ENCODE results near the gene MYG1. TPM values are rescaled to one million over a fixed set of nuclear protein-coding genes. Genes with fewer than 3 reads are reported as not detected.

The MYG1 gene, protein sequence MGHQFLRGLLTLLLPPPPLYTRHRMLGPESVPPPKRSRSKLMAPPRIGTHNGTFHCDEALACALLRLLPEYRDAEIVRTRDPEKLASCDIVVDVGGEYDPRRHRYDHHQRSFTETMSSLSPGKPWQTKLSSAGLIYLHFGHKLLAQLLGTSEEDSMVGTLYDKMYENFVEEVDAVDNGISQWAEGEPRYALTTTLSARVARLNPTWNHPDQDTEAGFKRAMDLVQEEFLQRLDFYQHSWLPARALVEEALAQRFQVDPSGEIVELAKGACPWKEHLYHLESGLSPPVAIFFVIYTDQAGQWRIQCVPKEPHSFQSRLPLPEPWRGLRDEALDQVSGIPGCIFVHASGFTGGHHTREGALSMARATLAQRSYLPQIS
- total RNA-seq, result 34.8 and 41.3 TPM in 2 replicates

GRCh38 chr12:53299454-53300180, at the start of gene MYG1:
MYG1 (plus strand) TSS chr12:53299695; CDS start chr12:53299738, 43 bp downstream.

GRCh38 chr12:53267999-53268629, 31.4 kb upstream of the MYG1 start, which contains the start of gene ESPL1:
ESPL1 (plus strand) TSS chr12:53268299; CDS start chr12:53268767, 468 bp downstream.

GRCh38 chr12:53295070-53295890, 4.2 kb upstream of the MYG1 start, which contains the start of gene PFDN5:
PFDN5 (plus strand) TSS chr12:53295542; CDS start chr12:53295568, 26 bp downstream.

DNA sequence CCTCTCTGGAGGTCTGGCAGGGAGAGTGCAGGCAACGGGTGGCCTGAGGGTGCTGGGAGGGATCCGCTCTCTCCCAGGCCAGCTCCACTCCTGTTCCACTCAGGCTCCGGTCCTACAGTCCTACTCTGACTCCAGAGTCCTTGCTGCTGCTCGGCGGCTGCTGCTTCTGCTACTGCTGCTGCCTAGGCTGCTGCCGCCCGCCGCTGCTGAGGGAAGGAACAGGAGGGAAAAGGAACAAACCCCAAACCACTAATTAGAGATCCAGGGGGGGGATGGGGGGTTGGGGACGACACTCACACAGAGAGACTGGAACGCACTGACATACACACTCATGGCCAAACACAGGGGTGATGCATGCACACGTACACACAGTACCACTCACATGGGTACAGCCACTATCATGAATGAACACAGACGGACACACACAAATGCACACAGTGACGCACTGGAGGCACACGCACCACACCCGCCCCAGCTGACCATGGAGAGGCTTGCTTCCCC, 36.7 kb downstream of the MYG1 start, which contains the start of gene SP7:
Gene SP7 (minus strand): TSS at position 174 of the 501 bp plus-strand sequence. CDS start 708 bp downstream, outside the sequence.

Other genes starting within 250 kb of the MYG1 start
- gene TNS2, start 249.6 kb upstream of the MYG1 start, total RNA-seq, result 61.2 and 85.7 TPM in 2 replicates
- 26.8 and 32.0 TPM in 2 replicates for gene SPRYD3, start 220.3 kb upstream of the MYG1 start, total RNA-seq
- 242 and 329 TPM in 2 replicates for gene IGFBP6, start 202.0 kb upstream of the MYG1 start, total RNA-seq
- under 0.01 and 0.11 TPM in 2 replicates for gene SOAT2, start 196.2 kb upstream of the MYG1 start, total RNA-seq
- 16.1 and 20.2 TPM in 2 replicates for gene ZNF740, start 119.0 kb upstream of the MYG1 start, total RNA-seq
- gene CSAD, start 118.8 kb upstream of the MYG1 start, total RNA-seq, result 9.0 and 10.1 TPM in 2 replicates
- 1.3 and 4.1 TPM in 2 replicates for gene ITGB7, start 92.4 kb upstream of the MYG1 start, total RNA-seq
- 69.8 and 70.6 TPM in 2 replicates for gene RARG, start 67.5 kb upstream of the MYG1 start, total RNA-seq
- 3.7 and 6.2 TPM in 2 replicates for gene ESPL1, start 31.4 kb upstream of the MYG1 start, total RNA-seq
- gene PFDN5, start 4.2 kb upstream of the MYG1 start, total RNA-seq, result 514 and 560 TPM in 2 replicates
- gene AAAS, start 21.9 kb downstream of the MYG1 start, total RNA-seq, result 32.1 and 33.1 TPM in 2 replicates
- under 0.01 TPM in 1 of 2 replicates, not detected in the other for gene SP7, start 36.7 kb downstream of the MYG1 start, total RNA-seq
- gene SP1, start 80.5 kb downstream of the MYG1 start, total RNA-seq, result 48.2 and 51.1 TPM in 2 replicates
- gene AMHR2, start 124.2 kb downstream of the MYG1 start, total RNA-seq, result not detected in 2 replicates
- 60.4 and 65.7 TPM in 2 replicates for gene PRR13, start 142.0 kb downstream of the MYG1 start, total RNA-seq
- gene PCBP2, start 152.4 kb downstream of the MYG1 start, total RNA-seq, result 264 and 324 TPM in 2 replicates
- gene MAP3K12, start 199.8 kb downstream of the MYG1 start, total RNA-seq, result 27.2 and 30.7 TPM in 2 replicates
- 19.6 and 30.1 TPM in 2 replicates for gene TARBP2, start 201.6 kb downstream of the MYG1 start, total RNA-seq
- not detected in 2 replicates for gene NPFF, start 207.8 kb downstream of the MYG1 start, total RNA-seq

All from articular chondrocyte of knee joint (primary cell).